ENCODE data around the gene ASB1. TPM values are rescaled to one million over a fixed set of nuclear protein-coding genes. Genes with fewer than 3 reads are reported as not detected.
A peak's percentile ranks its signal among the peaks of the same experiment; 100 is the strongest.

The ASB1 gene, protein sequence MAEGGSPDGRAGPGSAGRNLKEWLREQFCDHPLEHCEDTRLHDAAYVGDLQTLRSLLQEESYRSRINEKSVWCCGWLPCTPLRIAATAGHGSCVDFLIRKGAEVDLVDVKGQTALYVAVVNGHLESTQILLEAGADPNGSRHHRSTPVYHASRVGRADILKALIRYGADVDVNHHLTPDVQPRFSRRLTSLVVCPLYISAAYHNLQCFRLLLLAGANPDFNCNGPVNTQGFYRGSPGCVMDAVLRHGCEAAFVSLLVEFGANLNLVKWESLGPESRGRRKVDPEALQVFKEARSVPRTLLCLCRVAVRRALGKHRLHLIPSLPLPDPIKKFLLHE
- 10 to 100 TPM; 32.1 to 34.3 TPM for total RNA-seq

DNA sequence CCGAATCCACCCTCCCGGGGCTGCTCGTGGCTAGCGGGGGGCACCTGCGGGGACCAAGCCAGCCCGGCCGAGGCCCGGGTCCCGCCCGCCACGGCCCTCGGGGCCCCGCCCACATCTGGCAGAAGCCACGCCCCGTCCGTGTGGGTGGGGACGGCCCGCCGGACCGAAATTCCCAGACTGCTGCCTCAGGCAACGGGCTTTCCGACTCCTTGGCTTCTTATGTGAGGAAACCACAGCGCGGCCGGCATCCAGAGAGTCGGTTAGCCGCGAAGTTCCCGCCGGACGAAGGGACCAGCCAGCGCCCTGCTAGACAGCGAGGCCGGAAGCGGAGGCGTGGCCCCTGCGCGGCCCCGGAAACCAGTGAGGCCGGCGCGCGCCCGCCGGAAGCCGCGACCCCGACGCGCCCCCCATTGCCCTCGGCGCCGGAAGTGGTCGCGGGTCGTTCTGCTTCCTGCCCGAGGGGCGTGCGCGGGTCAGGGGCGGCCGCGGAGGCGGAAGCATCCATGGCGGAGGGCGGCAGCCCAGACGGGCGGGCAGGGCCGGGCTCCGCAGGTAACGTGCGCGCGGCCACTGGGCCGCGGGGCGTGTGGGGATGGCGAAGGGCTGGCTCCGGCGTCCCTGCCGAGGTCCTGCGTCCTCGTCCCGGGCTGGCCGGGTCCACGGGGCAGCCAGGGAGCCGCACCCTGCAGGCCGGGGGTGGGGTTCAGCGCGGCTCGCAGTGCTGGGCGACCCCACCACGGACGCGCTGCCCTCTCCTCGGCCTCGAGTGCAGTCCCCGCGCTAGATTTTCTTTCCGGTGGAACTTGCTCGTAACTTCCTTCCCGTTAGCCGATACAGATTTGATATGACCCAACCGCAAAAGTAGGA is at the start of gene ASB1:
Gene ASB1 (plus strand): TSS at position 360 of the 867 bp plus-strand sequence. CDS start 144 bp downstream, at position 504.
- H3K4me3 Mint-ChIP-seq: peak within 1 kb of the TSS; percentile 89
- H3K9me3 Mint-ChIP-seq: no peaks in the 10 kb centered on the region
- ATAC-seq (ENCODE audit: low read depth) (peak; percentile 80), DNase-seq (peak; percentile 94)
- POLR2A ChIA-PET: interaction anchor here (0.9 to 1.0 kb wide), 2 partner anchors 12 to 21 kb away, joined by 3 read pairs; no protein-coding TSS in a partner anchor
- peaks cover 12% of the 10 kb centered on the region for H3K36me3 Mint-ChIP-seq
- H3K4me1 Mint-ChIP-seq: peaks cover 29% of the 10 kb centered on the region
- peak within 1 kb of the TSS; percentile 86 for H3K27ac Mint-ChIP-seq
- H3K27me3 Mint-ChIP-seq: peaks cover 2% of the 10 kb centered on the region

DNA sequence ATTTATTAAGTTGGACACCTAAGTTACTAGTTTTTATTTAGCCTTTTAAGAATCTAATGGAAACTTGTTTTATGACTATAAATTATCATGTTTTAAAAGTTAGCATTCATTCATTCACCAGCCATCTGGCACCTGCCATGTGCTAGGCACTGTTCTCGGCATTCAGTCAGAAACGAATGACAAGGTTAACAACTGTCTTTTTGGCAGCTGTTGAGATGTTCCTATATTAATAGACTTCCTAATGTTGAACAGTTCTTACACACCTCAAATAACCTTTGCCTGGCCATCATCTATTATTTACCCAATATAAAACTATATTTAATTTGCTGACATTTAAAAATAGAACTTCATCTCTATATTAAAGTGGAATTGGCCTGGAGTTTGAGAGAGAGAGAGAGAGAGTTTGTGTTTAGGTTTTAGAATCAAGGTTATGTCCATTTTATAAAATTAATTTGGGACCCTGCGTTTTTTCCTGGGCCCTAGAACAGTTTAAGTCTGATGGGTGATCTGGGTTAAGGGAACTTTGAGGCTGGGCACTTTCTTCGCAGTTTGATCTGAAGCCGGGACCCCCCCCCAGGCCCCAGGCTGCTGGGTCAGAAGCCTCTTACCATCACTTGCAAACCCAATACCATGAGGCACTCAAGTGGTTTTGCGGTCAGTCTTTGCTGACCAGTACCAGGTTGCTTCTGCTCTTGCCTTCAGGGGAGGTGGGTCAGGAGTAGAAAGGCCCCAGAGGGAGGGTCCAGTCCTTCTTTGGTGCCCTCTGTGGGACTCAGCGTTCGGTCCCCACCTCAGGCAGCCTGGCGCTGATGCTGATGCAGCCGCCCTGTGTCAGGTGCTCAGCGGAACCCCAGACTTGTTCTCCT is 48.3 kb upstream of the ASB1 start:
- DNase-seq: no peak
- no peaks in the 10 kb centered on the region for H3K9me3 Mint-ChIP-seq
- peaks cover 13% of the 10 kb centered on the region for H3K36me3 Mint-ChIP-seq
- no peak overlapping the region for H3K27ac Mint-ChIP-seq
- no peak overlapping the region for H3K4me3 Mint-ChIP-seq
- POLR2A ChIA-PET: no interaction called here
- peaks cover 33% of the 10 kb centered on the region for H3K4me1 Mint-ChIP-seq
- no peak for ATAC-seq (ENCODE audit: low read depth)
- no peaks in the 10 kb centered on the region for H3K27me3 Mint-ChIP-seq

DNA sequence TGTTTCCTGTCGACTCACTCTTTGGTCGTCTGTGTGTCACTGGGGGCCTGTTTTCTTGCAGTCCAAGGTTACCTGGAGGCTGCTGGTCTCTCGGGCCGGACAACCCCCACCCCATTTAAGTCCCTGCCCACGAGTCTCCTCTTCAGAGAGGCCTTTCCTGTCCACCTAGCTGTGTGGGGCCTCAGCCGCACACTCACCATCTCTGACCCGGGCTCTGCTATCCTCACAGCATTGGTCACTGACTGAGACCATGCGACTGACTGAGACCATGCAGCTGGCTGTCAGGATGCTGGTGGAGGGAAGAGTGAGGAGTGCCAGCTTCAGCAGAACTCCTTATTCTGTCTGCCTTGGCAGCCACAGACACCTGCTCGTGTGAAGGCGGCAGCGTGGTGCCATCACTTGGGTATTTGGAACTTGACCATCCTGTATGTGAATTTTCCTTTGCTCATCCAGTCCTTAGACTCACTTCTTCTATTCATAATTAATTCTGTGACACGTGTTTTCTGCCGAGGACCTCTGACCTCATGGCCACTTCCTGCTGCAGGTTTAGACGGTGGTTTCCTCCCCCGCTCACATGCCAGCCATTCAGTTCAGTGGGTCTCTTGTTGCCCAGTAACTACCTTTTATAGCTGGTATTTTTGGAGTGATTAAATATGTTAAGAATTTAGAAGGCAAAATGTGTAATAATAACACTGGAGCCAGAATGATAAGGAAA is 47.5 kb upstream of the ASB1 start:
- H3K27me3 Mint-ChIP-seq: no peaks in the 10 kb centered on the region
- H3K4me3 Mint-ChIP-seq: peak overlapping the region; percentile 60
- peak; percentile 50 for DNase-seq
- no peaks in the 10 kb centered on the region for H3K9me3 Mint-ChIP-seq
- peak; percentile 73 for ATAC-seq (ENCODE audit: low read depth)
- peaks cover 9% of the 10 kb centered on the region for H3K36me3 Mint-ChIP-seq
- H3K4me1 Mint-ChIP-seq: peaks cover 33% of the 10 kb centered on the region
- POLR2A ChIA-PET: no interaction called here
- peak overlapping the region; percentile 56 for H3K27ac Mint-ChIP-seq

DNA sequence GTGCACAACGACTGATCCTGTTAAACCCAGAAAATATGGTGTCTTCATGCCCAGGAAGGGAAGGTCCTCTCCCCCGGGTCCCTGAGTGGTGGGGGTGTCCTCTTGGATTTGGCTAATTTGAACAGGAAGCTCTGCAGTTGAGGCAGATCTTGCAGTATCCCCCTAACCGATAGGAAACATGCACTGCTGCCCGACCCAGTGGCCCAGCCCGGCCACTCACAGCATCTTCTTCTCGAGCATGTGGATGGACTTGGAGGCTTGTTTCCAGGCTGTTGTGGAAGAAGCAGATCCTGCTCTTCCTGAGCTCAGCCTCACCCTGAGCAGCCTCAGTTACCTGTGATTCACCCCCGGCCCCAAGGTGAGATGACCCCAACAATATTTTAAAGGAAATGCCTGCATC is 46.4 kb upstream of the ASB1 start:
- ATAC-seq (ENCODE audit: low read depth) (no peak), DNase-seq (no peak)
- Mint-ChIP-seq H3K27ac (no peak overlapping the region), H3K4me1 (peaks cover 32% of the 10 kb centered on the region), H3K4me3 (no peak overlapping the region), H3K27me3 (no peaks in the 10 kb centered on the region), H3K36me3 (peaks cover 4% of the 10 kb centered on the region), H3K9me3 (no peaks in the 10 kb centered on the region)
- POLR2A ChIA-PET: no interaction called here

DNA sequence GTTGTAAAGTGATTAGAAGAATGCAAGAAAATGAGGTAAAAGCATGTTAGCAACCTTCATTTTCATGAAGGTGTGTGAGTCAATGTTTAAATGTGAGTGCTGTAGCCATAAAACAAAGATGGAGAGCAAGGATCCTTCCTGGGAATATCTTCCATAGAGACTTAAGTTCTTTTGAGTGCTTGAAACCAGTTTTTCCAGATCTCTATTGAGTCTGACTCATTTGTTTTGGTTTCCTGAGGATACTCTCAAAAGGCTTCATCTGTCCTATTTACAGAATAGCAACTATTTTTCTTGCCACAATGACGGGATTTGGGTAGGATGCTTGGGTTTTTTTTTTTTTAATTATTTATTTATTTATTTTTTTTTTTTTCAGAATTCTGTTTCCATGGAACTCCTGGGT is 45.9 kb upstream of the ASB1 start:
- H3K27ac Mint-ChIP-seq: no peak overlapping the region
- peaks cover under 1% of the 10 kb centered on the region for H3K9me3 Mint-ChIP-seq
- POLR2A ChIA-PET: no interaction called here
- peaks cover 32% of the 10 kb centered on the region for H3K4me1 Mint-ChIP-seq
- no peaks in the 10 kb centered on the region for H3K27me3 Mint-ChIP-seq
- H3K4me3 Mint-ChIP-seq: no peak overlapping the region
- H3K36me3 Mint-ChIP-seq: peaks cover 4% of the 10 kb centered on the region
- no peak for DNase-seq
- ATAC-seq (ENCODE audit: low read depth): no peak

DNA sequence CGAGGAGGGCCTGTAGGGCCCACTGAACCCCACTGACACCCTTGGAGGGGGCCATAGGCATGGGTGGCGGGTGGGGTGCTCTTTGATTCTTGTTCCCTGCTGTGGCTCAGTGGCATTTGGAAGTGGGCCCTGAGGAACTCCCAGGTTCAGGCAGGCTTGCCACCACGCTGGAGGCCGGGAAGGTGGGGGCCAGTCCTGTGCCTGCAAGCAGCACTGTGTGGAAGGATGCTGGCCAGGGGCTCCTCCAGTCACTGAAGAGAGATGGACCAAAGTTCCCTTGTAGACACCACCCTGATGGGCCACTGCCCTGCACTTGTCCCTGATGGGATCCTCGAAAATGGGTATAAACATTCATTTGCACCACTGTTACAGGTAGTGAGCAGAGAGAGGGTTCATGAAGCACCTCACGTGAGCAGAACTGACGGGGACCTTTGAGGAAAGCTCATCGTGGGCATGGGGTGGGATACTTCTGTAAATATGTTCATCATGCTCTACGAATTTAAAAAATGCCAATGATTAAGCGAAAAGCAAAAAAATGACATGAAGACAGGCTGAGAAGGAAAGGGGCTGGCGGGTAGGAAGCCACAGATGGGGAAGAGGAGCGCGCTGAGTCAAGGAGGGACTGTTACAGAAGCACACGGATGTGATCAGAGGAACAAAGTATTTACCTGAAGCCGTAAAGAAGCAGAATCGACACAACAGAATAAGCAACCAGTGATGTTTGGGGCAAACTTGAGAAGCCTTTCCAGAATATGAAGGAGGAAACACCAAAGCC is 45.2 kb upstream of the ASB1 start:
- POLR2A ChIA-PET: no interaction called here
- Mint-ChIP-seq H3K4me3 (no peak overlapping the region), H3K27ac (peak overlapping the region; percentile 66), H3K27me3 (no peaks in the 10 kb centered on the region), H3K9me3 (peaks cover 2% of the 10 kb centered on the region), H3K36me3 (peaks cover 4% of the 10 kb centered on the region), H3K4me1 (peaks cover 32% of the 10 kb centered on the region)
- DNase-seq: no peak
- ATAC-seq (ENCODE audit: low read depth): no peak

DNA sequence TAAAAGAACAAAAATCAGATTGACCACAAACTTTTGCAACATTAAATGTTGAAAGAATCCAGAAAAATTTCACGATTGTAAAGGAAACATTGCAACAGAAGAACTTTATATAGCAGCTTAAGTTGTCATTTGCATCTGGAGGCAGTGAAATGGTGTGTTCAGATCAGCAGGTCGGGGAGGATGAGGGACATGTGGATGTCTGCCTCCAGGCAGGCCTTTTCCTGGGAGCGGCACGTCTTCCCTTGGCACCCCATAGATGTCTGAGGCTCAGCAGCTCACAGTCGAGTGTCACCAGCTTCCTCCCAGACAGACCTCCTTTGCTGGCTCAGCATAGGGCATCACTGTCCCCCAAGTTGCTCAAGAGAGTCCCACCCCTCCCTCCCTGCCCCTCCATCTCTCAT is 44.3 kb upstream of the ASB1 start:
- ATAC-seq (ENCODE audit: low read depth) (no peak), DNase-seq (no peak)
- Mint-ChIP-seq H3K27ac (no peak overlapping the region), H3K27me3 (no peaks in the 10 kb centered on the region), H3K36me3 (peaks cover 4% of the 10 kb centered on the region), H3K9me3 (peaks cover 2% of the 10 kb centered on the region), H3K4me1 (peaks cover 28% of the 10 kb centered on the region), H3K4me3 (no peak overlapping the region)
- POLR2A ChIA-PET: no interaction called here

DNA sequence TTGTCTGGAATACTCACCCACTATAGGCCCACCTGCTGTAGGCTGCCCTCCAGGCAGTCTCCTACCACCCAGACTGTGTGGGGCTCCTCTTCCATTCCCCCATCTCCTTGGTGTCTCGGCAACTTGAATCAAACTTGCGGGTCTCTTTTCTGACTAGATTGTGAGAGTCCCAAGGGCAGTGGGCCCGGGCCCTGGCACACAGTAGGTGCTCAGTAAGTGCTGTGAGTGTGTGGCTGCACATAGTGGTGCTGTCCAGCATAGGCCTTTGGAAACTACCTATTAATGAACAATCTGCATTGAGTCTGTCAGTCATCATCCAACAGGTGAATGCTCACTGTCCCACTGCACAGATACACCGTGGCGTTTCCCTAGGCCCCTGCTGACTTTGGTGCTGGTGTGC is 43.6 kb upstream of the ASB1 start:
- Mint-ChIP-seq H3K4me3 (no peak overlapping the region), H3K4me1 (peaks cover 27% of the 10 kb centered on the region), H3K36me3 (peaks cover 3% of the 10 kb centered on the region), H3K9me3 (peaks cover 2% of the 10 kb centered on the region), H3K27me3 (no peaks in the 10 kb centered on the region), H3K27ac (no peak overlapping the region)
- POLR2A ChIA-PET: no interaction called here
- DNase-seq (no peak), ATAC-seq (ENCODE audit: low read depth) (no peak)

DNA sequence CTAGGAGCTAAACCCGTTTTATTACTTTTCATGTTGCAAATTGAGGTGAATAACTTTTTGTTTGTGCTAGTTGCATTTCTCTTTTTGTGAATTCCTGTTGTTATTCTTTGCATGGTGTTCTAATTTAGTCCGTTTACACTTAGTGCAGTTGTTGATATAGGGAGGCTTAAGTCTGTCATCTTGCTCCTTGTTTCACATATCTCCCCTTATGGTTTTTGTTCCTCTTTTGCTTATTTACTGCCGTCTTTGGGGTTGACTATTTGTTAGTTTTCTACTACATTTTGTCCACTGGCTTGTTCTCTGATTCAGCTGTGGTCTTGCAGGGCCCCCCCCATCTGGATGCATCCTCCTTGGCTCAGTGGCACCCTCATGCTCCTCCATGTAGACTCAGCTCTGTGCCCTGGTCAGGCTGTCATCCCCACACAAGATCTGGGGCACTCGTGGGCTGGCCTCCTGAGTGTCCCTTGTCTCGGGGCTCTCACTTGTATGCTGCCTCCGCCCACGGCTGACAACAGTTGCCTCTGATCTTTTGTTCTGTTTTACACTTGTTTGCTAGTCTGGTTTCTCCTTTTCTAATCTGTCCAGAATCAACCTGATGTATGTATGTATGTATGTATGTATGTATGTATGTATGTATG is 42.9 kb upstream of the ASB1 start:
- POLR2A ChIA-PET: no interaction called here
- ATAC-seq (ENCODE audit: low read depth): no peak
- no peak overlapping the region for H3K27ac Mint-ChIP-seq
- no peak overlapping the region for H3K4me3 Mint-ChIP-seq
- H3K27me3 Mint-ChIP-seq: no peaks in the 10 kb centered on the region
- H3K36me3 Mint-ChIP-seq: peaks cover 3% of the 10 kb centered on the region
- DNase-seq: no peak
- peaks cover 27% of the 10 kb centered on the region for H3K4me1 Mint-ChIP-seq
- H3K9me3 Mint-ChIP-seq: peaks cover 2% of the 10 kb centered on the region

DNA sequence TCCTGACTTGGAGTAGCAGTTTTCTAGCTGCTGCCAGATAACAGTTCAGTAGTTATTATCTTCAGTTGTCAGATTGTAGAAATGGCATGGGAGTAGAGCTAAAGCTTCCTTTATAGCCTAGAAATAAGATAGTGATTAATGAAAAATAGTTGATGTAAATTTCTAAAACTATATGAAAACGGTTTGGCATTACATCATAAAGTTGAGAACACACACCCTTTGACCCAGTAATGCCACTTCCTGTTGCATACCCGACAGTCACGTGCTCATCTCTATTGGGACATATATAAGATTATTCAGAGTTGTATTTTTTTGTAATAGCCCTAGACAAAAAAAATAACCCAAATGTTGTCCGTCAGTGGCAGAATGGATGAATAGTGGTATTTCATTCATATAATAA is 39.4 kb upstream of the ASB1 start:
- Mint-ChIP-seq H3K27ac (no peak overlapping the region), H3K27me3 (no peaks in the 10 kb centered on the region), H3K4me1 (peaks cover 9% of the 10 kb centered on the region), H3K36me3 (no peaks in the 10 kb centered on the region), H3K9me3 (peaks cover 2% of the 10 kb centered on the region), H3K4me3 (no peak overlapping the region)
- no peak for DNase-seq
- POLR2A ChIA-PET: no interaction called here
- no peak for ATAC-seq (ENCODE audit: low read depth)

DNA sequence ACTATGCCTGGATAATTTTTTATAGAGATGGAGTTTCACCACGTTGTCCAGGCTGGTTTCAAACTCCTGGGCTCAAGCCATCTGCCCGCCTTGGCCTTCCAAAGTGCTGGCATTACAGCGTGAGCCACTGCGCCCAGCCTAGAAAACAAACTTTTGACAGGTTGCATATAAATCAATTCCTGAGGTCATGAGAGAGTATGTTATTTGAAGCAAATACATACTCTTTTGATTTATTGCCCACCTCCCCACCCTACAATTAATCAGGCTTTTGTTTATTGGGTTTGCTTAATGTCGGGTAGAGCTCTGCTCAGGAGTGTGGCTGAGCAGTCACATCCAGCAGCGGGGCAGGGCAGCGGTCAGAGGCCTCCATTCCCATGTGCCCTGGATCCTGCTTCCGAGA is 37.9 kb upstream of the ASB1 start:
- peaks cover 2% of the 10 kb centered on the region for H3K27me3 Mint-ChIP-seq
- H3K27ac Mint-ChIP-seq: no peak overlapping the region
- no peak overlapping the region for H3K4me3 Mint-ChIP-seq
- ATAC-seq (ENCODE audit: low read depth) (no peak), DNase-seq (no peak)
- no peaks in the 10 kb centered on the region for H3K36me3 Mint-ChIP-seq
- POLR2A ChIA-PET: no interaction called here
- H3K9me3 Mint-ChIP-seq: peaks cover 2% of the 10 kb centered on the region
- peaks cover 9% of the 10 kb centered on the region for H3K4me1 Mint-ChIP-seq

DNA sequence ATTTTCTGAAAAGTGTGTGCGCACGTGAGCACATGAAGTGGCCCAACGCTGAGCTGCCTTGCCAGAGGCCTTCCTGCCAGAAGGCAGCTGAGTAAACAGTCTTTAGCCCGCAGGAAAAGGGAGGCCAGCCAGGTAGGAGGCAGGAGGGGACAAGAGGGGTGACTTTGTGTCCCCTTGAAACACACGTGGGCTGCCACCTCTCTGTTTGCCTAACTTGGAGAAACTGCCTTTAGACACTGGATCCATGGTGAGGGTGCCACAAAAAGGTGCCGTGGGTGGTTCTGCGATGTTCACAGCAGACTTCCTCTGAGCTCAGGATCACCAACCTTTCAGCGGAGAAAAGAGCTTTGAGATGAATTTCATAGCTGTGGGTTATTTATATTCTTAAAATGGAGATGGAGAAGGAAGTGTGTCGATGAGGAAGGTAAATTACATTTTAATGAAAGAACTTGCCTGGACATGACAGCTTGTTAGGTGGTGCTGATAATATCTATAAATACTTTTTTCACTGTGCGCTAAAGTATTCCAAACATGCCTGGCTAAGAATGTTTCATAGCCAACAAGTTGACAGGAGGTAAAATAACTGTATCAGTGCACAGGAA is 36.6 kb upstream of the ASB1 start:
- Mint-ChIP-seq H3K27ac (no peak overlapping the region), H3K4me1 (peaks cover 9% of the 10 kb centered on the region), H3K4me3 (no peak overlapping the region), H3K9me3 (peaks cover 2% of the 10 kb centered on the region), H3K36me3 (no peaks in the 10 kb centered on the region), H3K27me3 (peaks cover 2% of the 10 kb centered on the region)
- DNase-seq (no peak), ATAC-seq (ENCODE audit: low read depth) (no peak)
- POLR2A ChIA-PET: no interaction called here

Measured in activated naive CD8-positive, alpha-beta T cell treated with anti-CD3 and anti-CD28 coated beads, Interleukin-2, amount 10 ng/mL, durations not matched to agents 7 days and 5 days (primary cell).